HFFc6 (cell line): ENCODE data around the gene ZNRF3. TPM values are rescaled to one million over a fixed set of nuclear protein-coding genes. Genes with fewer than 3 reads are reported as not detected.
"Not testable (repeated sequence)": the region's sequence is repeated elsewhere in the genome, so short reads cannot be mapped to it uniquely, and the experiment has no call there.

Source experiments
- DNase-seq: peaks from one replicate; pipeline ENCODE4 v3.0.0-alpha.2; 2018
- H3K27ac Mint-ChIP-seq: 2 replicates; pipeline ENCODE4 v1.8.0; 2020; ENCODE audit warnings: mild to moderate bottlenecking, mixed read lengths
- H3K27me3 Mint-ChIP-seq: 2 replicates; pipeline ENCODE4 v1.8.0; 2021; ENCODE audit warnings: mild to moderate bottlenecking, moderate library complexity, mixed read lengths; ENCODE audit not compliant: insufficient read depth
- H3K36me3 Mint-ChIP-seq: 2 replicates; pipeline ENCODE4 v1.8.0; 2021; ENCODE audit warnings: low read depth, mixed read lengths
- H3K4me1 Mint-ChIP-seq: 2 replicates; pipeline ENCODE4 v1.8.0; 2020; ENCODE audit warnings: low read depth, mixed read lengths
- H3K4me3 Mint-ChIP-seq: 2 replicates; pipeline ENCODE4 v1.8.0; 2020; ENCODE audit warnings: mild to moderate bottlenecking, moderate library complexity, mixed read lengths
- H3K9me3 Mint-ChIP-seq: 2 replicates; pipeline ENCODE4 v1.8.0; 2020; ENCODE audit warnings: mild to moderate bottlenecking, mixed read lengths
- total RNA-seq, 6 experiments: library from RNA; stranded (reverse); fragmentation: NEBNext Ultra II Directional; extraction: Animal tissue kit (Norgen Biotek cat#: 25700); gene quantifications; 2 replicates in 1 of 6; 3 replicates in 5 of 6; pipeline ENCODE4 v1.2.3, GENCODE V29; 2021
- TF ChIP-seq, protein P1 (sequence below): fragments of 200-600 bp; sonication (generic); IDR thresholded peaks from 2 replicates; pipeline ENCODE4 v1.5.0; 2021; ENCODE audit warnings: antibody characterized with exemption, mild to moderate bottlenecking

Gene ZNRF3
- total RNA-seq, 6 experiments from 2014 or later: 3.3 to 4.7 (median 3.6) TPM

DNA sequence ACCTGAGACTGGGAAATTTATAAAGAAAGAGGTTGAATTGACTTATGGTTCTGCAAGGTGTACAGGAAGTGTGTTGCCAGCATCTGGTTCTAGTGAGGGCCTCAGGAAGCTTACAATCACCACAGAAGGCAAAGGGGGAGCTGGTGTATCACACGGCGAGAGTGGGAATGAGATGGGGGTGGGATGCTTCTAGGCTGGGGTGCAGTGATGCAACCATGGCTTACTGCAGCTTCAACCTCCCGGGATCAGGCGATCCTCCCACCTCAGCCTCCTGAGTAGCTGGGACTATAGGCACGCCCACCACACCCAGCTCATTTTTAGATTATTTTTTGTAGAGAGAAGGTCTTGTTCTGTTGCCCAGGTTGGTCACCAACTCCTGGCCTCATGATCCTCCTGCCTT lies 117.3 kb downstream of the ZNRF3 start:
- no peak overlapping the region for H3K27ac Mint-ChIP-seq
- no peaks in the 10 kb centered on the region for H3K36me3 Mint-ChIP-seq
- H3K4me3 Mint-ChIP-seq: no peak overlapping the region
- TF ChIP-seq, protein P1, sequence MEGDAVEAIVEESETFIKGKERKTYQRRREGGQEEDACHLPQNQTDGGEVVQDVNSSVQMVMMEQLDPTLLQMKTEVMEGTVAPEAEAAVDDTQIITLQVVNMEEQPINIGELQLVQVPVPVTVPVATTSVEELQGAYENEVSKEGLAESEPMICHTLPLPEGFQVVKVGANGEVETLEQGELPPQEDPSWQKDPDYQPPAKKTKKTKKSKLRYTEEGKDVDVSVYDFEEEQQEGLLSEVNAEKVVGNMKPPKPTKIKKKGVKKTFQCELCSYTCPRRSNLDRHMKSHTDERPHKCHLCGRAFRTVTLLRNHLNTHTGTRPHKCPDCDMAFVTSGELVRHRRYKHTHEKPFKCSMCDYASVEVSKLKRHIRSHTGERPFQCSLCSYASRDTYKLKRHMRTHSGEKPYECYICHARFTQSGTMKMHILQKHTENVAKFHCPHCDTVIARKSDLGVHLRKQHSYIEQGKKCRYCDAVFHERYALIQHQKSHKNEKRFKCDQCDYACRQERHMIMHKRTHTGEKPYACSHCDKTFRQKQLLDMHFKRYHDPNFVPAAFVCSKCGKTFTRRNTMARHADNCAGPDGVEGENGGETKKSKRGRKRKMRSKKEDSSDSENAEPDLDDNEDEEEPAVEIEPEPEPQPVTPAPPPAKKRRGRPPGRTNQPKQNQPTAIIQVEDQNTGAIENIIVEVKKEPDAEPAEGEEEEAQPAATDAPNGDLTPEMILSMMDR: no peak
- H3K4me1 Mint-ChIP-seq: peaks cover 11% of the 10 kb centered on the region
- H3K27me3 Mint-ChIP-seq: 0 out of 2 replicates have a peak, but pooled peaks cover 2% of the 10 kb centered on the region
- DNase-seq: no peak
- no peaks in the 10 kb centered on the region for H3K9me3 Mint-ChIP-seq

- TF ChIP-seq, protein P1: no peak
- Mint-ChIP-seq H3K4me1 (peaks cover 11% of the 10 kb centered on the region), H3K27ac (no peak overlapping the region), H3K36me3 (no peaks in the 10 kb centered on the region), H3K9me3 (no peaks in the 10 kb centered on the region), H3K27me3 (0 out of 2 replicates have a peak, but pooled peaks cover 2% of the 10 kb centered on the region), H3K4me3 (no peak overlapping the region)
- no peak for DNase-seq
Observed at GRCh38 chr22:29002603-29003002, 119.2 kb downstream of the ZNRF3 start.

GRCh38 chr22:29003552-29003951 lies 120.2 kb downstream of the ZNRF3 start:
- no peak for DNase-seq
- H3K4me3 Mint-ChIP-seq: no peak overlapping the region
- peaks cover 11% of the 10 kb centered on the region for H3K4me1 Mint-ChIP-seq
- no peaks in the 10 kb centered on the region for H3K36me3 Mint-ChIP-seq
- TF ChIP-seq, protein P1: no peak
- H3K27ac Mint-ChIP-seq: no peak overlapping the region
- no peaks in the 10 kb centered on the region for H3K9me3 Mint-ChIP-seq
- 0 out of 2 replicates have a peak, but pooled peaks cover 2% of the 10 kb centered on the region for H3K27me3 Mint-ChIP-seq

GRCh38 chr22:29003975-29004646 lies 120.7 kb downstream of the ZNRF3 start:
- H3K36me3 Mint-ChIP-seq: no peaks in the 10 kb centered on the region
- H3K4me3 Mint-ChIP-seq: no peak overlapping the region
- DNase-seq: no peak
- H3K27ac Mint-ChIP-seq: no peak overlapping the region
- H3K4me1 Mint-ChIP-seq: peaks cover 11% of the 10 kb centered on the region
- no peaks in the 10 kb centered on the region for H3K9me3 Mint-ChIP-seq
- 0 out of 2 replicates have a peak, but pooled peaks cover 2% of the 10 kb centered on the region for H3K27me3 Mint-ChIP-seq
- TF ChIP-seq, protein P1: no peak

- H3K4me1 Mint-ChIP-seq: peaks cover 8% of the 10 kb centered on the region
- DNase-seq: no peak
Observed at GRCh38 chr22:29004647-29005371, 121.4 kb downstream of the ZNRF3 start.

GRCh38 chr22:29005754-29006153 lies 122.4 kb downstream of the ZNRF3 start:
- not testable (repeated sequence) for H3K9me3 Mint-ChIP-seq, H3K27ac Mint-ChIP-seq, DNase-seq, H3K4me3 Mint-ChIP-seq, H3K36me3 Mint-ChIP-seq, H3K27me3 Mint-ChIP-seq, H3K4me1 Mint-ChIP-seq

More at GRCh38 chr22:29004647-29005371, 121.4 kb downstream of the ZNRF3 start:
- TF ChIP-seq, protein P1: no peak
- no peak overlapping the region for H3K4me3 Mint-ChIP-seq
- no peaks in the 10 kb centered on the region for H3K36me3 Mint-ChIP-seq
- 0 out of 2 replicates have a peak, but pooled peaks cover 2% of the 10 kb centered on the region for H3K27me3 Mint-ChIP-seq
- no peaks in the 10 kb centered on the region for H3K9me3 Mint-ChIP-seq
- H3K27ac Mint-ChIP-seq: no peak overlapping the region
